ENCODE results near the gene SYTL3. TPM values are rescaled to one million over a fixed set of nuclear protein-coding genes. Genes with fewer than 3 reads are reported as not detected.

The SYTL3 gene
- polyA plus RNA-seq, 1 experiment: 1.7 TPM

- TF ChIP-seq, protein P1, sequence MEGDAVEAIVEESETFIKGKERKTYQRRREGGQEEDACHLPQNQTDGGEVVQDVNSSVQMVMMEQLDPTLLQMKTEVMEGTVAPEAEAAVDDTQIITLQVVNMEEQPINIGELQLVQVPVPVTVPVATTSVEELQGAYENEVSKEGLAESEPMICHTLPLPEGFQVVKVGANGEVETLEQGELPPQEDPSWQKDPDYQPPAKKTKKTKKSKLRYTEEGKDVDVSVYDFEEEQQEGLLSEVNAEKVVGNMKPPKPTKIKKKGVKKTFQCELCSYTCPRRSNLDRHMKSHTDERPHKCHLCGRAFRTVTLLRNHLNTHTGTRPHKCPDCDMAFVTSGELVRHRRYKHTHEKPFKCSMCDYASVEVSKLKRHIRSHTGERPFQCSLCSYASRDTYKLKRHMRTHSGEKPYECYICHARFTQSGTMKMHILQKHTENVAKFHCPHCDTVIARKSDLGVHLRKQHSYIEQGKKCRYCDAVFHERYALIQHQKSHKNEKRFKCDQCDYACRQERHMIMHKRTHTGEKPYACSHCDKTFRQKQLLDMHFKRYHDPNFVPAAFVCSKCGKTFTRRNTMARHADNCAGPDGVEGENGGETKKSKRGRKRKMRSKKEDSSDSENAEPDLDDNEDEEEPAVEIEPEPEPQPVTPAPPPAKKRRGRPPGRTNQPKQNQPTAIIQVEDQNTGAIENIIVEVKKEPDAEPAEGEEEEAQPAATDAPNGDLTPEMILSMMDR (IDR thresholded peaks at IDR 0.05; ENCODE audit: insufficient read depth, low read depth, low read length): no peak
- DNase-seq (ENCODE audit: low read depth): no peak
- ChIA-PET POLR2A (no interaction called here), CTCF (interaction anchor here (1.2 to 1.6 kb wide), 3 partner anchors 9 to 11 kb away, joined by 3 to 4 read pairs (median 3); no protein-coding TSS in a partner anchor)
- Histone ChIP-seq H3K36me3 (ENCODE audit: control insufficient read depth, insufficient read depth, low read length) (peaks cover 29% of the 10 kb centered on the region), H3K27me3 (ENCODE audit: control insufficient read depth, insufficient read depth, low read length) (no peaks in the 10 kb centered on the region), H3K4me3 (ENCODE audit: low read depth, low read length) (no peak overlapping the region)
Observed at GRCh38 chr6:158763434-158764182, 113.8 kb downstream of the SYTL3 start.

GRCh38 chr6:158764183-158764849 is 114.5 kb downstream of the SYTL3 start:
- no peaks in the 10 kb centered on the region for H3K27me3 ChIP-seq (ENCODE audit: control insufficient read depth, insufficient read depth, low read length)
- no peak for DNase-seq (ENCODE audit: low read depth)
- H3K36me3 ChIP-seq (ENCODE audit: control insufficient read depth, insufficient read depth, low read length): peaks cover 36% of the 10 kb centered on the region
- CTCF ChIA-PET: interaction anchor here (1.2 to 1.6 kb wide), 2 partner anchors 8 to 9 kb away, joined by 3 to 4 read pairs; no protein-coding TSS in a partner anchor
- H3K4me3 ChIP-seq (ENCODE audit: low read depth, low read length): no peak overlapping the region
- TF ChIP-seq, protein P1 (IDR thresholded peaks at IDR 0.05; ENCODE audit: insufficient read depth, low read depth, low read length): no peak
- POLR2A ChIA-PET: no interaction called here

DNA sequence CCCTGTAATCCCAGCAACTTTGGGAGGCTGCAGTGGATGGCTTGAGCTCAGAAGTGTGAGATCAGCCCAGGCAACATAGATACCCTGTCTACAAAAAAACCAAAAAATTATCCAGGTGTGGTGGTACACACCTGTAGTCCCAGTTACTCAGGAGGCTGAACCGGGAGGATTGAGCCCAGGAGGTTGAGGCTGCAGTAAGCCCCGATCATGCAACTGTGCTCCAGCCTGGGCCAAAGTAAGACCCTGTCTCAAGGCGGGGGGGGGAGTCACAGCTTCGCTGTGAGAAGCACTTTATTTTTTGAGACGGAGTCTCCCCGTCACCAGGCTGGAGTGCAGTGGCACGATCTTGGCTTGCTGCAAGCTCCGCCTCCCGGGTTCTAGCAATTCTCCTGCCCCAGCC is 115.1 kb downstream of the SYTL3 start:
- POLR2A ChIA-PET: no interaction called here

DNA sequence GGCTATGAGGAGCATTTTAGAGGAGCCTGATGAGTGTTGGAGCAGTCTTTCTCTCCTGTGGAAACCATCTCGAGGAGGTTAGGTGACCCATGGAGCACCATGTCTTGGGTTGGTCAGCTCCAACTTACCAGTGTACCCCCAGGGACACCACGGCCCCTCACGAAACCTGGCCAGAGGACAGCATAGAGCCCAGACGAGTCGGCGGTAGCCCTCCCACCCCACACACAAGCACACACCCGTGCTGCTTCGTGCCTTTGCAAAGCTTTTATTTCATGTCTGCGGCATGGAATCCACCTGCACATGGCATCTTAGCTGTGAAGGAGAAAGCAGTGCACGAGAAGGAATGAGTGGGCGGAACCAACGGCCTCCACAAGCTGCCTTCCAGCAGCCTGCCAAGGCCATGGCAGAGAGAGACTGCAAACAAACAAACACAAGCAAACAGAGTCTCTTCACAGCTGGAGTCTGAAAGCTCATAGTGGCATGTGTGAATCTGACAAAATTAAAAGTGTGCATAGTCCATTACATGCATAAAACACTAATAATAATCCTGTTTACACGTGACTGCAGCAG is 115.7 kb downstream of the SYTL3 start:
- ChIA-PET CTCF (interaction anchor here (1.0 to 1.2 kb wide), 2 partner anchors 28 to 59 kb away, joined by 3 to 5 read pairs; no protein-coding TSS in a partner anchor), POLR2A (no interaction called here)
- no peaks in the 10 kb centered on the region for H3K27me3 ChIP-seq (ENCODE audit: control insufficient read depth, insufficient read depth, low read length)
- H3K36me3 ChIP-seq (ENCODE audit: control insufficient read depth, insufficient read depth, low read length): peaks cover 46% of the 10 kb centered on the region
- no peak for DNase-seq (ENCODE audit: low read depth)
- H3K4me3 ChIP-seq (ENCODE audit: low read depth, low read length): no peak overlapping the region
- TF ChIP-seq, protein P1 (IDR thresholded peaks at IDR 0.05; ENCODE audit: insufficient read depth, low read depth, low read length): no peak

More for the DNA sequence above, 115.1 kb downstream of the SYTL3 start:
- Histone ChIP-seq H3K36me3 (ENCODE audit: control insufficient read depth, insufficient read depth, low read length) (peaks cover 41% of the 10 kb centered on the region), H3K4me3 (ENCODE audit: low read depth, low read length) (no peak overlapping the region), H3K27me3 (ENCODE audit: control insufficient read depth, insufficient read depth, low read length) (no peaks in the 10 kb centered on the region)
- TF ChIP-seq, protein P1 (IDR thresholded peaks at IDR 0.05; ENCODE audit: insufficient read depth, low read depth, low read length): no peak
- CTCF ChIA-PET: interaction anchor here (1.2 to 1.6 kb wide), 2 partner anchors 10 to 59 kb away, joined by 4 to 5 read pairs; no protein-coding TSS in a partner anchor
- DNase-seq (ENCODE audit: low read depth): no peak
